ENCODE measurements around the gene KIF24.

DNA sequence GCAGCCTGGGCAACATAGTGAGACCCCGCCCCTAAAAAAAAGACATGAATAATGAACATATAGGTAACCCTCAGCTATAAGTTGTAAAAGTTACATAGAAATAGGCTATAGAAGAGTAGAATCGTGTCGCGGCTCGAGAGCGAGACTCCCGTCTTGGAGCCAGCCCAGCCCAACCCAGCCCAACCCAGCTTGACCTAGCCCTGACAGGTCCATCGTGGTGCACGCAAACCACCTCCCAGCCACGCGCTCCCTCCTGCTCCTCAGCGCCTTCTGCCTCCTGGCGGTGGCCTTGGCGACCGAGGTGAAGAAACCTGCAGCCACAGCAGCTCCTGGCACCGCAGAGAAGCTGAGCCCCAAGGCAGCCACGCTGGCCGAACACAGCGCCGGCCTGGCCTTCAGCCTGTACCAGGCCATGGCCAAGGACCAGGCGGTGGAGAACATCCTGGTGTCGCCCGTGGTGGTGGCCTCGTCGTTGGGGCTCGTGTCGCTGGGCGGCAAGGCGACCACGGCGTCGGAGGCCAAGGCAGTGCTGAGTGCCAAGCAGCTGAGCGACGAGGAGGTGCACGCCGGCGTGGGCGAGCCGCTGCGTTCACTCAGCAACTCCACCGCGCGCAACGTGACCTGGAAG lies 10.8 kb downstream of the KIF24 start:
- TF ChIP-seq, protein P1, sequence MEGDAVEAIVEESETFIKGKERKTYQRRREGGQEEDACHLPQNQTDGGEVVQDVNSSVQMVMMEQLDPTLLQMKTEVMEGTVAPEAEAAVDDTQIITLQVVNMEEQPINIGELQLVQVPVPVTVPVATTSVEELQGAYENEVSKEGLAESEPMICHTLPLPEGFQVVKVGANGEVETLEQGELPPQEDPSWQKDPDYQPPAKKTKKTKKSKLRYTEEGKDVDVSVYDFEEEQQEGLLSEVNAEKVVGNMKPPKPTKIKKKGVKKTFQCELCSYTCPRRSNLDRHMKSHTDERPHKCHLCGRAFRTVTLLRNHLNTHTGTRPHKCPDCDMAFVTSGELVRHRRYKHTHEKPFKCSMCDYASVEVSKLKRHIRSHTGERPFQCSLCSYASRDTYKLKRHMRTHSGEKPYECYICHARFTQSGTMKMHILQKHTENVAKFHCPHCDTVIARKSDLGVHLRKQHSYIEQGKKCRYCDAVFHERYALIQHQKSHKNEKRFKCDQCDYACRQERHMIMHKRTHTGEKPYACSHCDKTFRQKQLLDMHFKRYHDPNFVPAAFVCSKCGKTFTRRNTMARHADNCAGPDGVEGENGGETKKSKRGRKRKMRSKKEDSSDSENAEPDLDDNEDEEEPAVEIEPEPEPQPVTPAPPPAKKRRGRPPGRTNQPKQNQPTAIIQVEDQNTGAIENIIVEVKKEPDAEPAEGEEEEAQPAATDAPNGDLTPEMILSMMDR (IDR thresholded peaks at IDR 0.05) = no peak
- TF ChIP-seq POLR2A (IDR thresholded peaks at IDR 0.05) = no peak
